ENCODE measurements around the gene MTHFD1L.

MTHFD1L gene

DNA sequence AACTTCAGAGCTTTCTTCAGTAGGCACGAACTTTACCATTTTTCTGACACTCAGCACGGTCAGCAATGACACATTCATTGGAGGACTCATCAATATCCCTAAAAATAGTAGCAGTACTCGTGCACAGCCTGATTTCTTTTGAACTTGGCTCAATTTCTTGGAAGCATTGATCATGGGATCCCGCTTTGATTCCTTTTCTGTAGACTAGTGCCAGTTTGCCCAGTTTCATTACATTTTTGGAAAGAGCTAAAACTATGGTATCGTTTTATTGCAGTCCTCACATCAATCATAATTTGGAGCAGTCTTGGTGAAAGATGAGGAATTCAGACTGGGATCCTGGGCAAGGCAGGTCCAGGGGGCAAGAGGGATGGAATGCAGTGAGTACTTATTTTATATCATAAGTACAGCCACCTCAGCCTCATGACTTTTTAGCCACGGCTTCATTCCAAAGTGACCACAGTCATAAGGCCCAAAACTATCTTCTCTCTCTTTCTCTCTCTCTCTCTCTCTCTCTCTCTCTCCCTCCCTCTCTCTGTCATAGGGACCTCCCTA, 203.3 kb downstream of the MTHFD1L start:
- Histone ChIP-seq H2AFZ (ENCODE audit: low read depth, low read length) (no peak overlapping the region), H3K4me2 (ENCODE audit: insufficient read depth, low read length) (no peak overlapping the region), H3K79me2 (ENCODE audit: insufficient read depth, low read length) (no peaks in the 10 kb centered on the region), H3K27ac (ENCODE audit: low read length) (no peak overlapping the region), H3K9me3 (ENCODE audit: insufficient read depth, low read length, severe bottlenecking) (peaks cover 6% of the 10 kb centered on the region), H4K20me1 (ENCODE audit: insufficient read depth, low read length) (no peaks in the 10 kb centered on the region), H3K9ac (ENCODE audit: low read depth, low read length) (no peak overlapping the region), H3K27me3 (ENCODE audit: insufficient read depth, low read length, poor library complexity) (no peaks in the 10 kb centered on the region), H3K4me3 (ENCODE audit: low read depth in 1 of 2, low read length in 2 of 2) (no peak overlapping the region), H3K36me3 (ENCODE audit: insufficient read depth, low read length) (peaks cover 52% of the 10 kb centered on the region), H3K4me1 (ENCODE audit: insufficient read depth, low read length) (no peaks in the 10 kb centered on the region)
- no peak for ATAC-seq (ENCODE audit: insufficient read depth, low read depth)
- no peak for TF ChIP-seq EZH2 (IDR thresholded peaks at IDR 0.05; ENCODE audit: borderline replicate concordance, low read depth, low read length, severe bottlenecking)
- no peak for DNase-seq

DNA sequence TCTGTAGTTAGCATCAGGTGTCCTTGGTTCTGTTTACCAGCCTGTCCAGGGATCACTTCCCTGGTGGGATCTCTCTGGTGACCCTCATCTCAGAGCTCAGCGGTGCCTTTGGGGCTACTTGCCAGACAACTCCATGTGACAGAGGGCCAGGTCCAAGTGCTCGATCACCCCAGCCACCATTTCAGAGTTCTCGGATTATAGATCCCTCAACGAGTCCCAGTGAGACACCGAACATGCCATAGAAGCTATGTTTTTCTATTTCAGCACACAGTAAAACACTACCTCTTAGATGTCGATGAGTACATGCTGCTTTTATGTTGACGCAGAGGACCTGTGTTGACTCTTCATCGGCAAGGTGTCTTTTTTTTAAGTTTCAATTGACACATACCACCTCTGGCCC, 204.1 kb downstream of the MTHFD1L start:
- ATAC-seq (ENCODE audit: insufficient read depth, low read depth) (no peak), DNase-seq (no peak)
- H3K27ac ChIP-seq (ENCODE audit: low read length): no peak overlapping the region
- H3K4me1 ChIP-seq (ENCODE audit: insufficient read depth, low read length): no peaks in the 10 kb centered on the region
- no peak for TF ChIP-seq EZH2 (IDR thresholded peaks at IDR 0.05; ENCODE audit: borderline replicate concordance, low read depth, low read length, severe bottlenecking)
- TF ChIP-seq, protein P1, sequence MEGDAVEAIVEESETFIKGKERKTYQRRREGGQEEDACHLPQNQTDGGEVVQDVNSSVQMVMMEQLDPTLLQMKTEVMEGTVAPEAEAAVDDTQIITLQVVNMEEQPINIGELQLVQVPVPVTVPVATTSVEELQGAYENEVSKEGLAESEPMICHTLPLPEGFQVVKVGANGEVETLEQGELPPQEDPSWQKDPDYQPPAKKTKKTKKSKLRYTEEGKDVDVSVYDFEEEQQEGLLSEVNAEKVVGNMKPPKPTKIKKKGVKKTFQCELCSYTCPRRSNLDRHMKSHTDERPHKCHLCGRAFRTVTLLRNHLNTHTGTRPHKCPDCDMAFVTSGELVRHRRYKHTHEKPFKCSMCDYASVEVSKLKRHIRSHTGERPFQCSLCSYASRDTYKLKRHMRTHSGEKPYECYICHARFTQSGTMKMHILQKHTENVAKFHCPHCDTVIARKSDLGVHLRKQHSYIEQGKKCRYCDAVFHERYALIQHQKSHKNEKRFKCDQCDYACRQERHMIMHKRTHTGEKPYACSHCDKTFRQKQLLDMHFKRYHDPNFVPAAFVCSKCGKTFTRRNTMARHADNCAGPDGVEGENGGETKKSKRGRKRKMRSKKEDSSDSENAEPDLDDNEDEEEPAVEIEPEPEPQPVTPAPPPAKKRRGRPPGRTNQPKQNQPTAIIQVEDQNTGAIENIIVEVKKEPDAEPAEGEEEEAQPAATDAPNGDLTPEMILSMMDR (IDR thresholded peaks at IDR 0.05; ENCODE audit: borderline replicate concordance, extremely low read depth, low read length, poor library complexity, severe bottlenecking): no peak
- H3K36me3 ChIP-seq (ENCODE audit: insufficient read depth, low read length): peaks cover 58% of the 10 kb centered on the region
- H3K4me2 ChIP-seq (ENCODE audit: insufficient read depth, low read length): no peak overlapping the region
- no peak overlapping the region for H3K9ac ChIP-seq (ENCODE audit: low read depth, low read length)
- no peaks in the 10 kb centered on the region for H4K20me1 ChIP-seq (ENCODE audit: insufficient read depth, low read length)
- H3K27me3 ChIP-seq (ENCODE audit: insufficient read depth, low read length, poor library complexity): no peaks in the 10 kb centered on the region
- no peak overlapping the region for H2AFZ ChIP-seq (ENCODE audit: low read depth, low read length)
- H3K9me3 ChIP-seq (ENCODE audit: insufficient read depth, low read length, severe bottlenecking): peaks cover 10% of the 10 kb centered on the region
- no peaks in the 10 kb centered on the region for H3K79me2 ChIP-seq (ENCODE audit: insufficient read depth, low read length)
- no peak overlapping the region for H3K4me3 ChIP-seq (ENCODE audit: low read depth in 1 of 2, low read length in 2 of 2)

DNA sequence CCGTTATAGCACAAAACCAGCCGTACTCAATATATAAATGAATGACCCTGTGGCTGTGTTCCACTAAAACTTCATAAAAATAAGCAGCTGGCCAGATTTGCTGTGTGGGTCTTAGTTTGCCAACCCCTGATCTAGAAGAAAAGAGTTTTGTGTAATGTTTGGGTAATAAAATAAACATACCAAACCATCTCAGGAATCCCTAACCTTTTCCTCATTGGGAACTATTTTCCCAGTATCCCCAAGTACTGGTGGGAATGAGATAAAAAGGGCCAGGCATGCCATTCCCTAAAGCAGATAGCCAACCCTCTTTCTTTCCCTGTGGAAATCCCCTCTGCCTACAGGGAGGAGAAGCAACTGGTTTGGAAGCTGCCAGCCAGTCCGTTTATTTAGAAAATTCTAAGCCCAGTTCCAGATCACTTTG, 205.1 kb downstream of the MTHFD1L start:
- no peak overlapping the region for H2AFZ ChIP-seq (ENCODE audit: low read depth, low read length)
- H3K9ac ChIP-seq (ENCODE audit: low read depth, low read length): no peak overlapping the region
- no peak overlapping the region for H3K4me2 ChIP-seq (ENCODE audit: insufficient read depth, low read length)
- H3K4me1 ChIP-seq (ENCODE audit: insufficient read depth, low read length): no peaks in the 10 kb centered on the region
- TF ChIP-seq, protein P1 (IDR thresholded peaks at IDR 0.05; ENCODE audit: borderline replicate concordance, extremely low read depth, low read length, poor library complexity, severe bottlenecking): no peak
- no peaks in the 10 kb centered on the region for H3K79me2 ChIP-seq (ENCODE audit: insufficient read depth, low read length)
- peaks cover 55% of the 10 kb centered on the region for H3K36me3 ChIP-seq (ENCODE audit: insufficient read depth, low read length)
- H3K9me3 ChIP-seq (ENCODE audit: insufficient read depth, low read length, severe bottlenecking): peaks cover 18% of the 10 kb centered on the region
- ATAC-seq (ENCODE audit: insufficient read depth, low read depth): no peak
- H4K20me1 ChIP-seq (ENCODE audit: insufficient read depth, low read length): no peaks in the 10 kb centered on the region
- no peak overlapping the region for H3K4me3 ChIP-seq (ENCODE audit: low read depth in 1 of 2, low read length in 2 of 2)
- no peak overlapping the region for H3K27ac ChIP-seq (ENCODE audit: low read length)
- no peak for DNase-seq
- no peaks in the 10 kb centered on the region for H3K27me3 ChIP-seq (ENCODE audit: insufficient read depth, low read length, poor library complexity)

DNA sequence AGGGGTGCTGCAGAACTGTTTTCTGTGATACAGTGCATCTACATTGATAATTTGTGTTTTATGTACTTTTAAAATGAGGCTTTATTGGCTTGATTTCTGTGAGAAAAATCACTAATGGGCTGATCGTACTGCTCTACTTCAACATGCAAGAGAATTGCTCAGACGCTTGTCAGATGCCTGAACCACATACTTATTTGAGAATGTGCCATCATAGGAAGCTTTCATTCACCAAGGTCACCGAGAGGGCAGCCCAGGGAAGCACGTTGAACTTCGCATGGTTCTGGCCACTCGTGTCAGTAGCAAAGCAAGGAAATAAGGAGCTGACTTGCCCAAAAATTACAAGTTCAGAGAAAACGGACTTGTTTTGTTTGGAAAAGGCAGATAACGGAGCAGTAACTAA, 205.8 kb downstream of the MTHFD1L start:
- Histone ChIP-seq H3K27ac (ENCODE audit: low read length) (no peak overlapping the region), H3K4me2 (ENCODE audit: insufficient read depth, low read length) (no peak overlapping the region), H4K20me1 (ENCODE audit: insufficient read depth, low read length) (no peaks in the 10 kb centered on the region), H3K36me3 (ENCODE audit: insufficient read depth, low read length) (peaks cover 58% of the 10 kb centered on the region), H3K27me3 (ENCODE audit: insufficient read depth, low read length, poor library complexity) (no peaks in the 10 kb centered on the region), H3K79me2 (ENCODE audit: insufficient read depth, low read length) (no peaks in the 10 kb centered on the region), H3K4me3 (ENCODE audit: low read depth in 1 of 2, low read length in 2 of 2) (no peak overlapping the region), H3K9me3 (ENCODE audit: insufficient read depth, low read length, severe bottlenecking) (peaks cover 21% of the 10 kb centered on the region), H3K9ac (ENCODE audit: low read depth, low read length) (no peak overlapping the region), H2AFZ (ENCODE audit: low read depth, low read length) (no peak overlapping the region), H3K4me1 (ENCODE audit: insufficient read depth, low read length) (no peaks in the 10 kb centered on the region)
- no peak for ATAC-seq (ENCODE audit: insufficient read depth, low read depth)
- TF ChIP-seq, protein P1 (IDR thresholded peaks at IDR 0.05; ENCODE audit: borderline replicate concordance, extremely low read depth, low read length, poor library complexity, severe bottlenecking): no peak
- TF ChIP-seq EZH2 (IDR thresholded peaks at IDR 0.05; ENCODE audit: borderline replicate concordance, low read depth, low read length, severe bottlenecking): no peak
- no peak for DNase-seq

Data from DND-41 (cell line).